ENCODE results near the gene TRIAP1.

Gene TRIAP1

DNA sequence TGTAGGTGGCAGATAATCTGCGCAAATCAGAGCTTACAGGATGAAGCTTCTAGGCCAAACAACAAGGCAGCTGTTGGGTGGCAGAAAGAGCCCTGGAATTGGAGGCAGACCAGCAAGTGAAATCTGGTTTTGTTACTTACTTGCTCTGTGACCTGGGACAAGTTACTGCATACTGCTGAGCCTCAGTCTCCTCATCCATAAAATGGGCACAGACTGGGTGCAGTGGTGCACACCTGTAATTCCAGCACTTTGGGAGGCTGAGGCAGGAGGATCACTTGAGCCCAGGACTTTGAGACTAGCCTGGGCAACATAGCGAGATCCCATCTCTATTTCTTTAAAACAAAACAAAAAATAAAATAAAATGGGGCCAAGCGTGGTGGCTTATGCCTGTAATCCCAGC is 39.6 kb downstream of the TRIAP1 start:
- Mint-ChIP-seq H3K9me3 (no peaks in the 10 kb centered on the region), H3K4me1 (ENCODE audit: low read depth in 2 of 2) (no peaks in the 10 kb centered on the region), H3K36me3 (ENCODE audit: insufficient read depth) (no peaks in the 10 kb centered on the region), H3K27me3 (peaks cover 8 to 28% of the 10 kb centered on the region in 2 donors), H3K4me3 (no peak overlapping the region), H3K27ac (no peak overlapping the region)
- no peak for DNase-seq
- ATAC-seq (replicated peaks): no peak

DNA sequence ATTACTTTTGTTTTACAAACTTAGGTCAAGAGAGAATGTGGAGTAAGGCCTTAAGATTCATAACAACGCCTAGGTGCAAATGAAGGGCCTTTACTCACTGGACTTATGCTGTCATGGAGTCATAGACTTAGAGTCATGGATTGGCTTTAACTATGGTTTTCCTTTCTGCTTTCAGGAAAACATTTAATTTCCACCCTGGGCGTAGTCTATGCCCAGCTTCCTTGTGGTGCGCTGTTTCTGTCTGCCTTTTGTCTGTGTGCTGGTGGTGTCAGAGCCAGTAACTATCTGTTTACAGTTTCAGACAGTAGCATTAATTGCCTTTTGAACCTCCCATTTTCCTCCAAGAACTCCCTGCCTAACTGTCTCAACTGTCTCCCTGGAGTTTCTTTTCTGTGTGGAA is 40.1 kb downstream of the TRIAP1 start:
- Mint-ChIP-seq H3K4me1 (ENCODE audit: low read depth in 2 of 2) (no peaks in the 10 kb centered on the region), H3K4me3 (no peak overlapping the region), H3K27ac (no peak overlapping the region), H3K27me3 (peaks cover 8 to 29% of the 10 kb centered on the region in 2 donors), H3K9me3 (no peaks in the 10 kb centered on the region), H3K36me3 (ENCODE audit: insufficient read depth) (no peaks in the 10 kb centered on the region)
- ATAC-seq (replicated peaks): no peak
- DNase-seq: no peak

- H3K4me3 Mint-ChIP-seq: no peak overlapping the region
- no peak for DNase-seq
- ATAC-seq (replicated peaks): no peak
- no peaks in the 10 kb centered on the region for H3K36me3 Mint-ChIP-seq (ENCODE audit: insufficient read depth)
- no peak overlapping the region for H3K27ac Mint-ChIP-seq
- no peaks in the 10 kb centered on the region for H3K4me1 Mint-ChIP-seq (ENCODE audit: low read depth in 2 of 2)
- H3K9me3 Mint-ChIP-seq: no peaks in the 10 kb centered on the region
- peaks cover 15 to 43% of the 10 kb centered on the region in 2 donors for H3K27me3 Mint-ChIP-seq
Observed at GRCh38 chr12:120404271-120404670, 41.9 kb downstream of the TRIAP1 start.

- no peaks in the 10 kb centered on the region for H3K9me3 Mint-ChIP-seq
- no peak for DNase-seq
- H3K36me3 Mint-ChIP-seq (ENCODE audit: insufficient read depth): no peaks in the 10 kb centered on the region
- no peak for ATAC-seq (replicated peaks)
- no peaks in the 10 kb centered on the region for H3K4me1 Mint-ChIP-seq (ENCODE audit: low read depth in 2 of 2)
- peaks cover 15 to 45% of the 10 kb centered on the region in 2 donors for H3K27me3 Mint-ChIP-seq
- H3K27ac Mint-ChIP-seq: no peak overlapping the region
- H3K4me3 Mint-ChIP-seq: no peak overlapping the region
Observed at GRCh38 chr12:120403869-120404268, 42.3 kb downstream of the TRIAP1 start.

DNA sequence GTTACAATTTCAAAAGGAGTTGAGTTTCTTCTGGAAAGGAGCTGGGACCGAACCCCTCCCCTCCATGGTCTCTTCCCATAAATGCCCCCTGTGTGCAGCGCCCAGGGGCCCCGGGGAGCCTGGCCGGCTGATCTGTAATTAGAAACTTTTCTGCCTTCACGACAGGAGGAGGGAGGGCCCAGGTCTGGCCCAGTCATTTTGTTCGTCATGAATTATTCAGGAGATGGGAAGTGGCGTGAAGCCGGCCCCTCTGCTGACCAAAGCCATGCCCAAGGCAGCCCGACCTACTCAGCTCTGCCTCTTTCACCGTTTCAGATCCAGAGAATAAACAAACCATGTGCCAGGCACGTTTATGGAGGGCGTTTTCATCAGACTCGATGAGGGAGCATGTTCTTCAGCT is 44.0 kb downstream of the TRIAP1 start:
- Mint-ChIP-seq H3K9me3 (no peaks in the 10 kb centered on the region), H3K36me3 (ENCODE audit: insufficient read depth) (no peaks in the 10 kb centered on the region), H3K27me3 (peaks cover 22 to 58% of the 10 kb centered on the region in 2 donors), H3K4me3 (no peak overlapping the region), H3K27ac (no peak overlapping the region), H3K4me1 (ENCODE audit: low read depth in 2 of 2) (no peaks in the 10 kb centered on the region)
- no peak for ATAC-seq (replicated peaks)
- no peak for DNase-seq

GRCh38 chr12:120399531-120399930 is 46.7 kb downstream of the TRIAP1 start:
- Mint-ChIP-seq H3K27ac (no peak overlapping the region), H3K36me3 (ENCODE audit: insufficient read depth) (no peaks in the 10 kb centered on the region), H3K9me3 (no peaks in the 10 kb centered on the region), H3K4me3 (no peak overlapping the region), H3K4me1 (ENCODE audit: low read depth in 2 of 2) (peaks cover 0 to 4% of the 10 kb centered on the region in 2 donors), H3K27me3 (peaks cover 41 to 83% of the 10 kb centered on the region in 2 donors)
- DNase-seq (no peak), ATAC-seq (replicated peaks) (no peak)

DNA sequence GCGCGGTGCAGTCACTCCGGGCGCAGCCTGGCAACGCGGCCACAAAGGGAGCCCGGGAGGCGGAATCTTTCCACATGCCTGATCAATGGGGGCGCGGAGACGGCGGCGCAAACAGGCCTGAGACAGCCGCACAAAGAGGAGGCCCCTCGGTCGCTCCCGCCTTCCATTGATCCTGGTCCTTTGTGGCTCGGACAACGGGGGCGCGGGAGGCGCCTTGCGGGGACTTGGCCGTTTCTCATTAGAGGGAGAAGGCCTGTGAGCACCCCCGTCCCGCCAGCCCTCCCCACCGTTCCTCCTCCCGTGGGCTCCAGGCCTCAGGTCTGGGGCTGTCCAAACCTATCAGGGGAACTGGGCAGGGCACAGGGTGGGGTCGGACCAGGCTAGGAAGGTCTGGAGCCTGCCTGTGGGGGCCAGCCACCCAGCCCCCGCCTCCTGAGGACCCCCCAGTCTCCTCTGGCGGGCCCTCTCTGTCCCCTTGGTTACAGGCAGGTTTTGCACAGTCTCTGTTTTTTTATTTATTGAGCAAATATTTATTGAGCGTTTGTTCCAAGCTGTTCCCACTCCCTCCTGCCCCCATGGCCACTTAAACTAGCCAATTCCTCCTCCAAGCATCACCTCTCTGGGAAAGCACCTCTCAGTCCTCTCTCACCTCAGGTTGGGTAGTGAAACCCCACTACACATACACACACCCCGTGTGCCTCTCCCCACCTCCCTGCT is 48.2 kb downstream of the TRIAP1 start:
- DNase-seq: no peak
- Mint-ChIP-seq H3K9me3 (no peaks in the 10 kb centered on the region), H3K36me3 (ENCODE audit: insufficient read depth) (no peaks in the 10 kb centered on the region), H3K27me3 (peaks cover 47 to 84% of the 10 kb centered on the region in 2 donors), H3K4me3 (no peak overlapping the region), H3K27ac (no peak overlapping the region), H3K4me1 (ENCODE audit: low read depth in 2 of 2) (peaks cover 0 to 4% of the 10 kb centered on the region in 2 donors)
- ATAC-seq (replicated peaks): no peak

GRCh38 chr12:120394483-120395367 is 51.5 kb downstream of the TRIAP1 start:
- H3K36me3 Mint-ChIP-seq (ENCODE audit: insufficient read depth): no peaks in the 10 kb centered on the region
- H3K27ac Mint-ChIP-seq: no peak overlapping the region
- DNase-seq: no peak
- H3K27me3 Mint-ChIP-seq: peaks cover 48 to 75% of the 10 kb centered on the region in 2 donors
- no peaks in the 10 kb centered on the region for H3K9me3 Mint-ChIP-seq
- ATAC-seq (replicated peaks): no peak
- H3K4me3 Mint-ChIP-seq: no peak overlapping the region
- H3K4me1 Mint-ChIP-seq (ENCODE audit: low read depth in 2 of 2): peaks cover 0 to 4% of the 10 kb centered on the region in 2 donors

Data from effector memory CD8-positive, alpha-beta T cell (primary cell).